HFFc6 (cell line): Measurements from ENCODE around the gene GRB10. TPM values are rescaled to one million over a fixed set of nuclear protein-coding genes. Genes with fewer than 3 reads are reported as not detected.

Experiments used
- DNase-seq: peaks from one replicate; pipeline ENCODE4 v3.0.0-alpha.2; 2018
- H3K27ac Mint-ChIP-seq: 2 replicates; pipeline ENCODE4 v1.8.0; 2020; ENCODE audit warnings: mild to moderate bottlenecking, mixed read lengths
- H3K27me3 Mint-ChIP-seq: 2 replicates; pipeline ENCODE4 v1.8.0; 2021; ENCODE audit warnings: mild to moderate bottlenecking, moderate library complexity, mixed read lengths; ENCODE audit not compliant: insufficient read depth
- H3K36me3 Mint-ChIP-seq: 2 replicates; pipeline ENCODE4 v1.8.0; 2021; ENCODE audit warnings: low read depth, mixed read lengths
- H3K4me1 Mint-ChIP-seq: 2 replicates; pipeline ENCODE4 v1.8.0; 2020; ENCODE audit warnings: low read depth, mixed read lengths
- H3K4me3 Mint-ChIP-seq: 2 replicates; pipeline ENCODE4 v1.8.0; 2020; ENCODE audit warnings: mild to moderate bottlenecking, moderate library complexity, mixed read lengths
- H3K9me3 Mint-ChIP-seq: 2 replicates; pipeline ENCODE4 v1.8.0; 2020; ENCODE audit warnings: mild to moderate bottlenecking, mixed read lengths
- total RNA-seq, 6 experiments: library from RNA; stranded (reverse); fragmentation: NEBNext Ultra II Directional; extraction: Animal tissue kit (Norgen Biotek cat#: 25700); gene quantifications; 2 replicates in 1 of 6; 3 replicates in 5 of 6; pipeline ENCODE4 v1.2.3, GENCODE V29; 2021
- TF ChIP-seq, protein P1 (sequence below): fragments of 200-600 bp; sonication (generic); IDR thresholded peaks from 2 replicates; pipeline ENCODE4 v1.5.0; 2021; ENCODE audit warnings: antibody characterized with exemption, mild to moderate bottlenecking

GRB10 gene
- total RNA-seq, 6 experiments from 2014 or later = 13.6 to 17.8 (median 14.8) TPM

- peaks cover 27% of the 10 kb centered on the region for H3K27me3 Mint-ChIP-seq
- H3K4me3 Mint-ChIP-seq = no peak overlapping the region
- no peak overlapping the region for H3K27ac Mint-ChIP-seq
- no peaks in the 10 kb centered on the region for H3K36me3 Mint-ChIP-seq
- no peak for DNase-seq
- no peaks in the 10 kb centered on the region for H3K9me3 Mint-ChIP-seq
- H3K4me1 Mint-ChIP-seq = peaks cover 30% of the 10 kb centered on the region
- TF ChIP-seq, protein P1, sequence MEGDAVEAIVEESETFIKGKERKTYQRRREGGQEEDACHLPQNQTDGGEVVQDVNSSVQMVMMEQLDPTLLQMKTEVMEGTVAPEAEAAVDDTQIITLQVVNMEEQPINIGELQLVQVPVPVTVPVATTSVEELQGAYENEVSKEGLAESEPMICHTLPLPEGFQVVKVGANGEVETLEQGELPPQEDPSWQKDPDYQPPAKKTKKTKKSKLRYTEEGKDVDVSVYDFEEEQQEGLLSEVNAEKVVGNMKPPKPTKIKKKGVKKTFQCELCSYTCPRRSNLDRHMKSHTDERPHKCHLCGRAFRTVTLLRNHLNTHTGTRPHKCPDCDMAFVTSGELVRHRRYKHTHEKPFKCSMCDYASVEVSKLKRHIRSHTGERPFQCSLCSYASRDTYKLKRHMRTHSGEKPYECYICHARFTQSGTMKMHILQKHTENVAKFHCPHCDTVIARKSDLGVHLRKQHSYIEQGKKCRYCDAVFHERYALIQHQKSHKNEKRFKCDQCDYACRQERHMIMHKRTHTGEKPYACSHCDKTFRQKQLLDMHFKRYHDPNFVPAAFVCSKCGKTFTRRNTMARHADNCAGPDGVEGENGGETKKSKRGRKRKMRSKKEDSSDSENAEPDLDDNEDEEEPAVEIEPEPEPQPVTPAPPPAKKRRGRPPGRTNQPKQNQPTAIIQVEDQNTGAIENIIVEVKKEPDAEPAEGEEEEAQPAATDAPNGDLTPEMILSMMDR = no peak
These were observed 25.7 kb upstream of the GRB10 start for GRCh38 chr7:50808282-50808888.

- H3K9me3 Mint-ChIP-seq = no peaks in the 10 kb centered on the region
These were observed 24.5 kb upstream of the GRB10 start for GRCh38 chr7:50807026-50807730.

DNA sequence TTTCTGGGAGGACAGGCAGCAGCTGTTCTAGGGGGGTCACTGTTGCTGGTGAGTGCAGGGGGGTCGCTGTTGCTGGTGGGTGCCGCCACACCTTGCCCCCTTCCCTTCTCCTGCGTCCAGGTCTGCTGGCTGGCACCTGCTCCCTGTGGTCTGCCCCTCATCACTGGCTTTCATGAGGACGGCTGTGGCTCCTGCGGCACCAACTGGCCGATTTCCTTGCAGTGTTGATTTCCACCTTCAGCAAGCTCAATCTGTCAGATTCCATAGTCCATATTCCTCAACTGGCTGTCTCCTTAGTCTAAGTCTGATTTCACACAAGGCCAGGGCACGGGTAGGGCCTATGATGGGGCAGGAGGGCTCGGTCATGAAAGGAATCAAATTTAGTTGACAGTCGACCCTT lies 23.4 kb upstream of the GRB10 start:
- no peaks in the 10 kb centered on the region for H3K9me3 Mint-ChIP-seq
- no peak for DNase-seq
- H3K4me1 Mint-ChIP-seq = peaks cover 27% of the 10 kb centered on the region
- H3K27me3 Mint-ChIP-seq = peaks cover 39% of the 10 kb centered on the region
- TF ChIP-seq, protein P1 = no peak
- no peaks in the 10 kb centered on the region for H3K36me3 Mint-ChIP-seq
- H3K27ac Mint-ChIP-seq = no peak overlapping the region
- no peak overlapping the region for H3K4me3 Mint-ChIP-seq

More at GRCh38 chr7:50807026-50807730, 24.5 kb upstream of the GRB10 start:
- Mint-ChIP-seq H3K36me3 (no peaks in the 10 kb centered on the region), H3K27me3 (peaks cover 34% of the 10 kb centered on the region), H3K4me3 (no peak overlapping the region), H3K27ac (no peak overlapping the region), H3K4me1 (peaks cover 27% of the 10 kb centered on the region)
- TF ChIP-seq, protein P1 = no peak
- no peak for DNase-seq

DNA sequence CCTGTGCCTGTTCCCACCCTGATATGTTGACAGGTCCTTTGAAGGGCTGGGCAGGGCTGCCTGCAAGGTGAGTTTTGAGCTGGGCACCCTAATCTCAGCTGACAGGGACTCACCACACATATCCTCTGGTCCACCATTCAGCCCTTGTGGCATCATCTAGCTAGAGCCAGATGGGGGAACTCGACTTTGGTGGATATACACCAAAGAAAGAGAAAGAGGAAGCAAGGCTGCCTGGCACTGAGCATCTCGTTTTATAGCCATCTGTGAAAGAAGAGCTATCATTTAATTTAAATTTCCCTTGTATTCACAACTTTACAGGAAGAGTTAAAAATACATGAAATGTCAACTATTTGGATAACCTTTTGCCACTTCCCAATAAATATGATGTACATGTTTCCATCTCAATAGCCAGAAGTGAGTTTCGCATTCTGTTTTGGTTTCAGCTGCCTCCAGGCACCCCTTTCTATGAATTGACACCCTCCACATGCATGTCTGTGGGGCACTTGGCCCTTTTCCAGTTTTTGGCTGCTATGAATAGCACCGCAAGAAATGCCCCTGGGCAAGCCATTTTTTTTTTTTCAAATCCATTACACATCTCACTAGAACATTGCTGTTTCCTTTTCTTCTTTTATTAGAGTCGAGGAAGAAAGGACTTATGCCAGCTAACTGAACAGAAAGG lies 22.9 kb upstream of the GRB10 start:
- TF ChIP-seq, protein P1 = no peak
- Mint-ChIP-seq H3K9me3 (no peaks in the 10 kb centered on the region), H3K36me3 (no peaks in the 10 kb centered on the region), H3K4me1 (peaks cover 27% of the 10 kb centered on the region), H3K27ac (no peak overlapping the region), H3K4me3 (no peak overlapping the region), H3K27me3 (peaks cover 45% of the 10 kb centered on the region)
- DNase-seq = no peak

- no peak overlapping the region for H3K4me3 Mint-ChIP-seq
- H3K27ac Mint-ChIP-seq = no peak overlapping the region
- DNase-seq = peak; percentile 27
- TF ChIP-seq, protein P1 = no peak
- H3K4me1 Mint-ChIP-seq = peaks cover 27% of the 10 kb centered on the region
- no peaks in the 10 kb centered on the region for H3K36me3 Mint-ChIP-seq
- H3K9me3 Mint-ChIP-seq = no peaks in the 10 kb centered on the region
- peaks cover 37% of the 10 kb centered on the region for H3K27me3 Mint-ChIP-seq
These were observed 21.0 kb upstream of the GRB10 start for GRCh38 chr7:50803359-50804337.
